ENCODE data around the gene LIPT2.
"Not testable (repeated sequence)": the region's sequence is repeated elsewhere in the genome, so short reads cannot be mapped to it uniquely, and the experiment has no call there.

Gene LIPT2

DNA sequence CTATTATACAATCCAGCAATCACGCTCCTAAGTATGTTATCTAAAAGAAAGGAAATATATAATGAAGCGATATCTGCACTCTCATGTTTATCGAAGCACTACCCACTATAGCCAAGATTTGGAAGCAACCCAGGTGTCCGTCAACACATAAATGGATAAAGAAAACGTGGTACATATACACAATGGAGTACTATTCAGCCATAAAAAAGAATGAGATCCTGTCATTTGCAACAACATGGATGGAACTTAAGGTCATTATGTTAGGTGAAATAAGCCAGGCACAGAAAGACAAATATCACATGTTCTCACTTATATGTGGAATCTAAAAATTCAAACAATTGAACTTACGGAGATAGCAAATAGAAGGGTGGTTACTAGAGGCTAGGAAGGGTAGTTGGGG lies 24.1 kb upstream of the LIPT2 start:
- ATAC-seq: not testable (repeated sequence)

DNA sequence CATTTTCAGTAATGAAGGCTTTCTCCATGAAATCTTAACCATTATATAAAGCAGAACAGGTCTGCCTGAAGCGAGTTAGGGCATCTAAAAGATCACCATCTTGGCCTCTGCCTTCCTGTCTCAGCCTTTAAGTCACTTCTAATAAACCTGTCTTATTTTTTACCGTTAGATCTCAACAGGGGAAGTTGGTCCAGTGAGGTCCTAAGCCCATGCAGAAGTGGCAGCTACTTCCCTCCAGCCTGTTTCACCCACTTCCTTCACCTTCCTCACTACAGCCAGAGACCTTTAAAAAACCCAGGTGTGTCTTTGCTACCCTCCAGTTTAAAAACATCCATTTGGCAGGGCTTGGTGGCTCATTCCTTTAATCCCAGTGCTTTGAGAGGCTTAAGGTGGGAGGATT lies 14.1 kb upstream of the LIPT2 start:
- TF ChIP-seq CSDC2 (CRISPR knock-in tag; IDR thresholded peaks at IDR 0.05) (no peak), TOX (CRISPR knock-in tag; IDR thresholded peaks at IDR 0.05; ENCODE audit: borderline replicate concordance) (no peak), CREB5 (CRISPR knock-in tag; IDR thresholded peaks at IDR 0.05; ENCODE audit: low read depth) (no peak), ISL1 (CRISPR knock-in tag; IDR thresholded peaks at IDR 0.05) (no peak), ZNF565 (CRISPR knock-in tag; conservative IDR thresholded peaks at IDR 0.05; ENCODE audit: low read depth) (no peak), PPARA (CRISPR knock-in tag; IDR thresholded peaks at IDR 0.05; ENCODE audit: borderline replicate concordance) (no peak), OSR1 (CRISPR knock-in tag; IDR thresholded peaks at IDR 0.05) (no peak), ZNF8 (CRISPR knock-in tag; IDR thresholded peaks at IDR 0.05) (no peak), SNAI2 (CRISPR knock-in tag; IDR thresholded peaks at IDR 0.05) (no peak), BACH2 (CRISPR knock-in tag; IDR thresholded peaks at IDR 0.05; ENCODE audit: borderline replicate concordance) (no peak)
- ATAC-seq: no peak

More for the DNA sequence above, 24.1 kb upstream of the LIPT2 start:
- TF ChIP-seq ZNF8 (CRISPR knock-in tag; IDR thresholded peaks at IDR 0.05): 0 out of 2 replicates have a peak, but pooled peaks have one; percentile 37

DNA sequence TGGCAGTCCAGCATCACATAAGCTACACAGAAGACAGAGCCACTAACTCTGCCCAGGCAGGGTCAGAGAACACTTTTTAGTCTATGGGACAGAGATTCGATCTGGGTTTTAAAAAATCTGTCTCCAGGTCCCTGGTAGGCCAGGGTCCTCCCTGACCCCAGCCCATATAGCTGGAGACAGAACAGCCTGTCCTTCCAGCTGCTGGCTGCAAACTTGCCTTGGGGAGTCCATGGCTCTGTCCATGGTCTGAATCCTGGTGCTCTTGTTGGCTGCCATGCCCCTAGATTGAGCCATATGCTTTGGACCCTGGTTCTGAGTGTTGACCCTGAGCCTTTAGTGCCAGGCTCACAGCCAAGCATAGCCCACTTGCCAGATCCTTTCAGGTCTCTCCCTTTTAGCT lies 13.3 kb upstream of the LIPT2 start:
- no peak for TF ChIP-seq OSR1 (CRISPR knock-in tag; IDR thresholded peaks at IDR 0.05)
- TF ChIP-seq GLIS3 (CRISPR knock-in tag; IDR thresholded peaks at IDR 0.05): no peak
- no peak for TF ChIP-seq ZNF565 (CRISPR knock-in tag; conservative IDR thresholded peaks at IDR 0.05; ENCODE audit: low read depth)
- TF ChIP-seq TOX (CRISPR knock-in tag; IDR thresholded peaks at IDR 0.05; ENCODE audit: borderline replicate concordance): no peak
- TF ChIP-seq TCF4 (CRISPR knock-in tag; IDR thresholded peaks at IDR 0.05; ENCODE audit: borderline replicate concordance): no peak
- TF ChIP-seq, protein P1, sequence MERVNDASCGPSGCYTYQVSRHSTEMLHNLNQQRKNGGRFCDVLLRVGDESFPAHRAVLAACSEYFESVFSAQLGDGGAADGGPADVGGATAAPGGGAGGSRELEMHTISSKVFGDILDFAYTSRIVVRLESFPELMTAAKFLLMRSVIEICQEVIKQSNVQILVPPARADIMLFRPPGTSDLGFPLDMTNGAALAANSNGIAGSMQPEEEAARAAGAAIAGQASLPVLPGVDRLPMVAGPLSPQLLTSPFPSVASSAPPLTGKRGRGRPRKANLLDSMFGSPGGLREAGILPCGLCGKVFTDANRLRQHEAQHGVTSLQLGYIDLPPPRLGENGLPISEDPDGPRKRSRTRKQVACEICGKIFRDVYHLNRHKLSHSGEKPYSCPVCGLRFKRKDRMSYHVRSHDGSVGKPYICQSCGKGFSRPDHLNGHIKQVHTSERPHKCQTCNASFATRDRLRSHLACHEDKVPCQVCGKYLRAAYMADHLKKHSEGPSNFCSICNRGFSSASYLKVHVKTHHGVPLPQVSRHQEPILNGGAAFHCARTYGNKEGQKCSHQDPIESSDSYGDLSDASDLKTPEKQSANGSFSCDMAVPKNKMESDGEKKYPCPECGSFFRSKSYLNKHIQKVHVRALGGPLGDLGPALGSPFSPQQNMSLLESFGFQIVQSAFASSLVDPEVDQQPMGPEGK (CRISPR knock-in tag; IDR thresholded peaks at IDR 0.05; ENCODE audit: borderline replicate concordance): no peak
- no peak for TF ChIP-seq POU6F1 (CRISPR knock-in tag; IDR thresholded peaks at IDR 0.05; ENCODE audit: borderline replicate concordance, low read depth)
- no peak for TF ChIP-seq RARB (CRISPR knock-in tag; IDR thresholded peaks at IDR 0.05)
- TF ChIP-seq ZNF8 (CRISPR knock-in tag; IDR thresholded peaks at IDR 0.05): no peak
- TF ChIP-seq ZNF70 (CRISPR knock-in tag; IDR thresholded peaks at IDR 0.05): no peak
- TF ChIP-seq ZFP3 (CRISPR knock-in tag; IDR thresholded peaks at IDR 0.05): no peak
- TF ChIP-seq PPARA (CRISPR knock-in tag; IDR thresholded peaks at IDR 0.05; ENCODE audit: borderline replicate concordance): no peak
- TF ChIP-seq ARNTL (CRISPR knock-in tag; IDR thresholded peaks at IDR 0.05; ENCODE audit: borderline replicate concordance, low read depth): no peak
- no peak for TF ChIP-seq ISL1 (CRISPR knock-in tag; IDR thresholded peaks at IDR 0.05)
- no peak for TF ChIP-seq CSDC2 (CRISPR knock-in tag; IDR thresholded peaks at IDR 0.05)
- no peak for TF ChIP-seq ZFP30 (CRISPR knock-in tag; IDR thresholded peaks at IDR 0.05)
- no peak for TF ChIP-seq CREB5 (CRISPR knock-in tag; IDR thresholded peaks at IDR 0.05; ENCODE audit: low read depth)
- TF ChIP-seq ESRRG (CRISPR knock-in tag; IDR thresholded peaks at IDR 0.05): no peak
- no peak for ATAC-seq

- no peak for TF ChIP-seq SNAI2 (CRISPR knock-in tag; IDR thresholded peaks at IDR 0.05)
- TF ChIP-seq ISL1 (CRISPR knock-in tag; IDR thresholded peaks at IDR 0.05): no peak
- TF ChIP-seq, protein P2, sequence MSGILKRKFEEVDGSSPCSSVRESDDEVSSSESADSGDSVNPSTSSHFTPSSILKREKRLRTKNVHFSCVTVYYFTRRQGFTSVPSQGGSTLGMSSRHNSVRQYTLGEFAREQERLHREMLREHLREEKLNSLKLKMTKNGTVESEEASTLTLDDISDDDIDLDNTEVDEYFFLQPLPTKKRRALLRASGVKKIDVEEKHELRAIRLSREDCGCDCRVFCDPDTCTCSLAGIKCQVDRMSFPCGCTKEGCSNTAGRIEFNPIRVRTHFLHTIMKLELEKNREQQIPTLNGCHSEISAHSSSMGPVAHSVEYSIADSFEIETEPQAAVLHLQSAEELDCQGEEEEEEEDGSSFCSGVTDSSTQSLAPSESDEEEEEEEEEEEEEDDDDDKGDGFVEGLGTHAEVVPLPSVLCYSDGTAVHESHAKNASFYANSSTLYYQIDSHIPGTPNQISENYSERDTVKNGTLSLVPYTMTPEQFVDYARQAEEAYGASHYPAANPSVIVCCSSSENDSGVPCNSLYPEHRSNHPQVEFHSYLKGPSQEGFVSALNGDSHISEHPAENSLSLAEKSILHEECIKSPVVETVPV (CRISPR knock-in tag; IDR thresholded peaks at IDR 0.05): no peak
- TF ChIP-seq GLIS3 (CRISPR knock-in tag; IDR thresholded peaks at IDR 0.05): no peak
- TF ChIP-seq BACH2 (CRISPR knock-in tag; IDR thresholded peaks at IDR 0.05; ENCODE audit: borderline replicate concordance): no peak
- no peak for ATAC-seq
Observed at GRCh38 chr11:74505911-74506310, 12.4 kb upstream of the LIPT2 start.

Data from SK-N-SH treated with all-trans-retinoic acid at 6 μM for 48 hours (cell line).